DND-41 (cell line): ENCODE data around the gene CDK17.

Experiments used
- CTCF ChIP-seq: IDR thresholded peaks from 2 replicates; pipeline ENCODE4 v1.5.1; 2012; ENCODE audit warnings: borderline replicate concordance, low read length, moderate library complexity, mild to moderate bottlenecking; ENCODE audit not compliant: poor library complexity, severe bottlenecking; ENCODE audit errors: extremely low read depth
- EZH2 ChIP-seq: IDR thresholded peaks from 3 replicates; pipeline ENCODE4 v1.6.1; 2012; ENCODE audit warnings: borderline replicate concordance, low read depth, mild to moderate bottlenecking, moderate library complexity, low read length, inconsistent platforms; ENCODE audit not compliant: severe bottlenecking

DNA sequence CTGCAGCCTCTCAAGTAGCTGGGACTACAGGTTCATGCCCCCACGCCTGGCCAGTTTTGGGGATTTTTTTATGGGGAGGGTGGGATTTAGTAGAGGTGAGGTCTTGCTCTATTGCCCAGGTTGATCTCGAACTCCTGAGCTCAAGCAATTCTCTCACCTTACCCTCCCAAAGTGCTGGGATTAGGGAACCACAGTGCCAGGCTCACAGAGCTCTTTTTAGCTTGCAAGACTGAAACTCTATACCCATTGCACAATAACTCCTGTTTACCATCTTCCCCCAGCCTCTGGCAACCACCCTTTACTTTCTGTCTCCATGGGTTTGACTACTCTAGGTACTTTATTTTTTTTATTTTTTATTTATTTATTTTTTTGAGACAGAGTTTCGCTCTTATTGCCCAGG lies 25.7 kb upstream of the CDK17 start:
- TF ChIP-seq CTCF: no peak
- TF ChIP-seq EZH2: no peak
